SKM-1 treated with dmso at 0.1 percent for 144 hours (cell line): ENCODE results near the gene MAGEB17.

ENCODE experiments used
- DNase-seq: peaks from one replicate; lab custom pipeline; 2025; ENCODE audit not compliant: unreplicated experiment; lab: John Stamatoyannopoulos, UW

Gene MAGEB17

GRCh38 chrX:16208601-16209000, 41.3 kb downstream of the MAGEB17 start:
- no peak for DNase-seq

DNA sequence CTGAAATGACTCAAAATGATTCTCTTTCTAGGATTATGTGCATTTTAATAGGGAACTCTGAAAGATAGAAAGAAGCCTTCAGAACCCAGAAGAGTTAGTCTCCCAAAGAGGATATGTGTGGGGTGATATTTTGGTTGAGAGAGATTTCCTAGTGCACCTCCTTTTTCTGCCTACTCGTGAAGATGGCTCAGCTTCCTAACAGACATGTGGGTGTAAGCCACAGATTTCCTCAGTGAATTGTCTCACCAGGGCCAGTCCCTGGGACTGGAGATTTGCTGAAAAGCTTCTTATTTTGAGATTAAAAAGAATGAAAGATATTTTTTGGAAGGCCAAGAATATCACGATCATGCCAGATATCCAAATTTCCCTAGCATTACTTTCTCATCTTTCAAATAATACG, 42.8 kb downstream of the MAGEB17 start:
- DNase-seq = no peak

- no peak for DNase-seq
Measured at GRCh38 chrX:16212024-16212423, 44.7 kb downstream of the MAGEB17 start.

DNA sequence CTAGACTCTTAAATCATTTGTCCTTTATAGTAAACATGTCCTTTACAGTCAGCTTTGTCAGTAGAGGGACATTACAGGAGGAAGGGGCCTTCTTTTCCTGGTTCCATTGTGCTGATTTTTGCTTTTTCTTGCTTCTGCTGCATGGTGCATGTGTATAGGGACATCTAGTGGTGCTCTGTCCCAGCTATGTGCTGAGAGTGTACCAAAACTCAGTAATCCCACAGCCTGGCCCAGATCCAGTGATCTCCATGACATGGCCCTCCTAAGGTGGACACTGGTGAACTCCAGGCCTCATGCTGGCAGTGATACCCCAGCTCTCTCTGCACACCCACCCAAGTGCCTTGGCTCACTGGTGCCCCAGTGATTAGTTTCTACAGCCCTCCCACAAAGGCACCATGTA, 45.2 kb downstream of the MAGEB17 start:
- DNase-seq = no peak

- DNase-seq = no peak
Measured at GRCh38 chrX:16213961-16214360, 46.7 kb downstream of the MAGEB17 start.

DNA sequence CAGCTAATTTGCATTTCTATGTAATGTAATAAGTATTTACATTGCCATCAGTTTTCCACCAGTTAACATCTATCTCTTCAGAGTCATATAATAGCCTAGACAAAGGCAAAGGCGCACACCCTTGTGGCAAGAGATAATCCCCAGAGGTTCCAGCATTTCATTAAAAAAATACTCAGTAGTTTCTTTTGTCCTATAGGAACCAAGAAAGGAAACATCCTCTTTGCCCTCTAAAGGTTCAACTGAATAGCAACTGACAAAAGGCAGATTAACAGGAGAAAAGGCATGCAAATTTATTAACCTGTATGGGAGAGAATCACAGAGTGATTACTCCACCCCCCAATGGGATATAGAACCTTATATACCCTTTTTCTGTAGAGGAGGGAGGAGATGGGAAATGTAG, 48.4 kb downstream of the MAGEB17 start:
- DNase-seq = no peak
